H9 (cell line): ENCODE data around the gene PCARE. TPM values are rescaled to one million over a fixed set of nuclear protein-coding genes. Genes with fewer than 3 reads are reported as not detected.

Experiments
- DNase-seq: peaks from one replicate; pipeline ENCODE4 v3.0.0-alpha.2; 2017
- H2AFZ ChIP-seq: one replicate; pipeline ENCODE4 v1.6.1; 2013; ENCODE audit warnings: mild to moderate bottlenecking, low read length, control low read depth, moderate library complexity
- H2AK5ac ChIP-seq: 2 replicates; pipeline ENCODE4 v1.6.1; 2013; ENCODE audit warnings: low read length, control low read depth, mixed read lengths; ENCODE audit not compliant: insufficient read length
- H2BK120ac ChIP-seq: one replicate; pipeline ENCODE4 v1.6.1; 2013; ENCODE audit warnings: low read depth, mild to moderate bottlenecking, low read length, control low read depth, inconsistent platforms; ENCODE audit not compliant: poor library complexity, severe bottlenecking
- H2BK12ac ChIP-seq: 2 replicates; pipeline ENCODE4 v1.6.1; 2013; ENCODE audit warnings: low read length, control low read depth, mixed read lengths, low read depth; ENCODE audit not compliant: insufficient read length
- H2BK15ac ChIP-seq: 2 replicates; pipeline ENCODE4 v1.6.1; 2013; ENCODE audit warnings: low read depth, low read length, control low read depth
- H2BK20ac ChIP-seq: one replicate; pipeline ENCODE4 v1.6.1; 2013; ENCODE audit warnings: low read depth, mild to moderate bottlenecking, low read length, control low read depth, inconsistent platforms; ENCODE audit not compliant: poor library complexity, severe bottlenecking
- H2BK5ac ChIP-seq: 2 replicates; pipeline ENCODE4 v1.6.1; 2013; ENCODE audit warnings: low read length, control low read depth, mixed read lengths; ENCODE audit not compliant: insufficient read length
- H3K14ac ChIP-seq: 2 replicates; pipeline ENCODE4 v1.6.1; 2013; ENCODE audit warnings: low read length, control low read depth; ENCODE audit not compliant: insufficient read depth
- H3K18ac ChIP-seq: 2 replicates; pipeline ENCODE4 v1.6.1; 2013; ENCODE audit warnings: low read depth, mild to moderate bottlenecking, mixed read lengths, low read length, control low read depth; ENCODE audit not compliant: insufficient read length
- H3K23ac ChIP-seq: 2 replicates; pipeline ENCODE4 v1.6.1; 2013; ENCODE audit warnings: low read length, control low read depth, mixed read lengths, low read depth; ENCODE audit not compliant: insufficient read length
- H3K23me2 ChIP-seq: 2 replicates; pipeline ENCODE4 v1.6.1; 2013; ENCODE audit warnings: low read depth, mild to moderate bottlenecking, mixed read lengths, low read length, control low read depth; ENCODE audit not compliant: insufficient read length, poor library complexity, severe bottlenecking
- H3K27ac ChIP-seq: 2 replicates; pipeline ENCODE4 v1.5.1; 2013; ENCODE audit warnings: low read length, control low read depth, mixed read lengths, low read depth; ENCODE audit not compliant: insufficient read length
- H3K27me3 ChIP-seq: 2 replicates; pipeline ENCODE4 v1.6.1; 2013; ENCODE audit warnings: low read length, control low read depth, inconsistent platforms; ENCODE audit not compliant: insufficient read depth
- H3K4ac ChIP-seq: 2 replicates; pipeline ENCODE4 v1.6.1; 2013; ENCODE audit warnings: low read depth, mild to moderate bottlenecking, control low read depth, inconsistent platforms, low read length, moderate library complexity
- H3K4me1 ChIP-seq: 2 replicates; pipeline ENCODE4 v1.6.1; 2013; ENCODE audit warnings: low read length, control low read depth, inconsistent platforms; ENCODE audit not compliant: insufficient read depth
- H3K4me2 ChIP-seq: 2 replicates; pipeline ENCODE4 v1.6.1; 2013; ENCODE audit warnings: low read length, control low read depth, mixed read lengths; ENCODE audit not compliant: insufficient read length, insufficient read depth
- H3K56ac ChIP-seq: 2 replicates; pipeline ENCODE4 v1.6.1; 2013; ENCODE audit warnings: low read depth, mild to moderate bottlenecking, mixed read lengths, low read length, control low read depth; ENCODE audit not compliant: insufficient read length
- H3K79me1 ChIP-seq: 2 replicates; pipeline ENCODE4 v1.6.1; 2013; ENCODE audit warnings: low read depth, mild to moderate bottlenecking, moderate library complexity, low read length, control low read depth, inconsistent platforms; ENCODE audit not compliant: insufficient read depth, poor library complexity, severe bottlenecking
- H3K79me2 ChIP-seq: 2 replicates; pipeline ENCODE4 v1.6.1; 2013; ENCODE audit warnings: low read length, control low read depth, inconsistent platforms; ENCODE audit not compliant: insufficient read depth
- H3K9ac ChIP-seq: 2 replicates; pipeline ENCODE4 v1.6.1; 2013; ENCODE audit warnings: low read length, control low read depth, mixed read lengths; ENCODE audit not compliant: insufficient read length; ENCODE audit errors: extremely low read depth
- H3K9me3 ChIP-seq: one replicate; pipeline ENCODE4 v1.6.1; 2013; ENCODE audit warnings: low read depth, low read length, inconsistent platforms; ENCODE audit not compliant: control insufficient read depth
- H3T11ph ChIP-seq: one replicate; pipeline ENCODE4 v1.6.1; 2013; ENCODE audit warnings: mild to moderate bottlenecking, low read length, control low read depth, inconsistent platforms
- H4K20me1 ChIP-seq: one replicate; pipeline ENCODE4 v1.6.1; 2013; ENCODE audit not compliant: control insufficient read depth, insufficient read length, insufficient read depth
- H4K5ac ChIP-seq: 2 replicates; pipeline ENCODE4 v1.6.1; 2013; ENCODE audit warnings: low read depth, mild to moderate bottlenecking, mixed read lengths, low read length, control low read depth; ENCODE audit not compliant: insufficient read length
- H4K8ac ChIP-seq: replicated peaks from 2 replicates; pipeline ENCODE4 v1.6.1; 2013; ENCODE audit warnings: low read length, control low read depth, mixed read lengths, low read depth; ENCODE audit not compliant: insufficient read length
- H4K91ac ChIP-seq: 2 replicates; pipeline ENCODE4 v1.6.1; 2013; ENCODE audit warnings: low read depth, mild to moderate bottlenecking, moderate library complexity, mixed read lengths, low read length, control low read depth; ENCODE audit not compliant: insufficient read length
- H3K27ac Mint-ChIP-seq, 3 experiments: 2 replicates in 2 of 3; 3 replicates in 1 of 3; pipeline ENCODE4 v1.8.0; 2020 to 2021; ENCODE audit warnings: mixed read lengths in 3 of 3, mild to moderate bottlenecking in 1 of 3, moderate library complexity in 1 of 3
- H3K27me3 Mint-ChIP-seq: 2 replicates; pipeline ENCODE4 v1.8.0; 2021; ENCODE audit warnings: low read depth, mild to moderate bottlenecking, moderate library complexity, mixed read lengths
- H3K36me3 Mint-ChIP-seq, 3 experiments: 2 replicates in 2 of 3; 3 replicates in 1 of 3; pipeline ENCODE4 v1.8.0; 2020 to 2021; ENCODE audit warnings: low read depth in 3 of 3, mixed read lengths in 3 of 3; ENCODE audit not compliant: insufficient read depth in 1 of 3
- H3K4me1 Mint-ChIP-seq, 2 experiments: 2 replicates each; pipeline ENCODE4 v1.8.0; 2020; ENCODE audit warnings: mixed read lengths in 2 of 2
- H3K4me3 Mint-ChIP-seq, 2 experiments: 2 replicates in 1 of 2; 3 replicates in 1 of 2; pipeline ENCODE4 v1.8.0; 2020 to 2021; ENCODE audit warnings: mild to moderate bottlenecking in 2 of 2, mixed read lengths in 2 of 2, moderate library complexity in 1 of 2
- H3K9me3 Mint-ChIP-seq, 2 experiments: 2 replicates in 1 of 2; 3 replicates in 1 of 2; pipeline ENCODE4 v1.8.0; 2020; ENCODE audit warnings: mild to moderate bottlenecking in 2 of 2, mixed read lengths in 2 of 2, moderate library complexity in 1 of 2
- WGBS: extraction: QIAGEN DNeasy Blood & Tissue Kit; methylation state at CpG from one replicate; pipeline ENCODE4 v1.1.7; 2013; ENCODE audit warnings: missing lambda C conversion rate, low lambda C conversion rate, mixed read lengths; ENCODE audit not compliant: insufficient read length; ENCODE audit errors: extremely low coverage; 5-methylcytosine and 5-hydroxymethylcytosine counted together
- total RNA-seq: library from RNA; stranded (reverse); gene quantifications from 2 replicates; pipeline ENCODE4 v1.2.1, GENCODE V29; 2021
- TF ChIP-seq, protein P1 (sequence below): fragments of 200-600 bp; sonication (generic); conservative IDR thresholded peaks from 3 replicates; pipeline ENCODE4 v1.8.0; 2021; ENCODE audit warnings: antibody characterized with exemption, mild to moderate bottlenecking

The PCARE gene
- total RNA-seq, 1 experiment from 2014 or later = not detected

DNA sequence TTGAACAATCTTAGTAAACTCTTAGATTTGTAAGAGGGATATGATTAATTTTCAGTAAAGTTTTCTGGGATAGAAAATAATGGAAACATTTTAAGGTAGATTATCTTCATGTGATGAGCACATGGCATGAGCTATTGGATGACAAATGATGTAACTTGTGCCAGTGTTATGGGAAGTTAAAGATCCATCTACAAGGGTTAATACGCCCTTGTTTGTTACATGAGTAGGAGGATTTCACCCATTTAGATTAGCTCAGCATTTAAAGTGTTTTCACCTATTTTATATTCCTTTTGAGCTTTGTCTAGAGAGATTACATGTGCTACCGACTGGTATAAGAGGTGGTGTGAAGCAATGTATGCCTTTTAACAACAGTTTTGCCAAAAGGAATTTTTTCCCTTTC lies 46.5 kb upstream of the PCARE start:
- no peak overlapping the region for H3T11ph ChIP-seq
- no peak for DNase-seq
- no peaks in the 10 kb centered on the region for H3K79me2 ChIP-seq
- H4K91ac ChIP-seq = no peak overlapping the region
- H3K9ac ChIP-seq = no peak overlapping the region
- H3K27me3 ChIP-seq = peaks cover 10% of the 10 kb centered on the region; the same call in 1 of the 2 replicates
- no CpG with 5 or more reads among the region's 2 CpGs for WGBS
- H2AFZ ChIP-seq = no peak overlapping the region
- no peak overlapping the region for H2BK5ac ChIP-seq
- no peak overlapping the region for H3K23ac ChIP-seq
- Mint-ChIP-seq H3K36me3 (peaks cover 3 to 15% (median 5%) of the 10 kb centered on the region in 3 experiments; a peak in 3 of 7 replicates), H3K4me1 (0 out of 4 replicates have a peak, but pooled peaks cover 0 to 6% of the 10 kb centered on the region in 2 experiments), H3K27ac (no peak overlapping the region), H3K9me3 (peaks cover 4 to 7% of the 10 kb centered on the region in 2 experiments; a peak in 4 of 5 replicates), H3K4me3 (no peak overlapping the region), H3K27me3 (peaks cover 47% of the 10 kb centered on the region)
- peaks cover 4% of the 10 kb centered on the region for H3K23me2 ChIP-seq
- H3K56ac ChIP-seq = no peak overlapping the region
- no peak overlapping the region for H2BK12ac ChIP-seq
- no peak overlapping the region for H3K14ac ChIP-seq
- no peaks in the 10 kb centered on the region for H3K4me1 ChIP-seq
- H2BK120ac ChIP-seq = no peak overlapping the region
- H3K79me1 ChIP-seq = no peaks in the 10 kb centered on the region
- no peak overlapping the region for H3K4me2 ChIP-seq
- no peaks in the 10 kb centered on the region for H3K9me3 ChIP-seq
- no peak overlapping the region for H3K27ac ChIP-seq
- no peak overlapping the region for H2BK15ac ChIP-seq
- H2BK20ac ChIP-seq = no peak overlapping the region
- no peak overlapping the region for H2AK5ac ChIP-seq
- H4K5ac ChIP-seq = no peak overlapping the region
- H3K4ac ChIP-seq = no peak overlapping the region
- TF ChIP-seq, protein P1, sequence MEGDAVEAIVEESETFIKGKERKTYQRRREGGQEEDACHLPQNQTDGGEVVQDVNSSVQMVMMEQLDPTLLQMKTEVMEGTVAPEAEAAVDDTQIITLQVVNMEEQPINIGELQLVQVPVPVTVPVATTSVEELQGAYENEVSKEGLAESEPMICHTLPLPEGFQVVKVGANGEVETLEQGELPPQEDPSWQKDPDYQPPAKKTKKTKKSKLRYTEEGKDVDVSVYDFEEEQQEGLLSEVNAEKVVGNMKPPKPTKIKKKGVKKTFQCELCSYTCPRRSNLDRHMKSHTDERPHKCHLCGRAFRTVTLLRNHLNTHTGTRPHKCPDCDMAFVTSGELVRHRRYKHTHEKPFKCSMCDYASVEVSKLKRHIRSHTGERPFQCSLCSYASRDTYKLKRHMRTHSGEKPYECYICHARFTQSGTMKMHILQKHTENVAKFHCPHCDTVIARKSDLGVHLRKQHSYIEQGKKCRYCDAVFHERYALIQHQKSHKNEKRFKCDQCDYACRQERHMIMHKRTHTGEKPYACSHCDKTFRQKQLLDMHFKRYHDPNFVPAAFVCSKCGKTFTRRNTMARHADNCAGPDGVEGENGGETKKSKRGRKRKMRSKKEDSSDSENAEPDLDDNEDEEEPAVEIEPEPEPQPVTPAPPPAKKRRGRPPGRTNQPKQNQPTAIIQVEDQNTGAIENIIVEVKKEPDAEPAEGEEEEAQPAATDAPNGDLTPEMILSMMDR = no peak
- H3K18ac ChIP-seq = no peak overlapping the region
- H4K20me1 ChIP-seq = no peaks in the 10 kb centered on the region
- no peak overlapping the region for H4K8ac ChIP-seq
